Loucy (cell line): Measurements from ENCODE around the gene KCNJ12.

Experiments
- H2AFZ ChIP-seq: fragments of 200-600 bp; sonication (generic); 2 replicates; pipeline ENCODE4 v1.6.0; 2016; ENCODE audit warnings: antibody characterized with exemption, mild to moderate bottlenecking, low read length, moderate library complexity
- H3F3A ChIP-seq: fragments of 200-600 bp; 2 replicates; pipeline ENCODE4 v1.6.0; 2016; ENCODE audit warnings: antibody characterized with exemption, low read depth, mild to moderate bottlenecking
- H3K27me3 ChIP-seq: fragments of 200-600 bp; sonication (generic); 2 replicates; pipeline ENCODE4 v1.6.1; 2014; ENCODE audit warnings: low read length, mild to moderate bottlenecking; ENCODE audit not compliant: insufficient read depth, poor library complexity, severe bottlenecking
- H3K36me3 ChIP-seq: fragments of 200-600 bp; sonication (generic); 2 replicates; pipeline ENCODE4 v1.6.1; 2016; ENCODE audit warnings: low read length; ENCODE audit not compliant: insufficient read depth
- H3K4me1 ChIP-seq: fragments of 200-600 bp; sonication (generic); 2 replicates; pipeline ENCODE4 v1.5.1; 2014; ENCODE audit warnings: low read length, mild to moderate bottlenecking; ENCODE audit not compliant: insufficient read depth, poor library complexity, severe bottlenecking
- H3K4me2 ChIP-seq: fragments of 200-600 bp; sonication (generic); 2 replicates; pipeline ENCODE4 v1.6.0; 2014; ENCODE audit warnings: antibody characterized with exemption, low read length, low read depth, mild to moderate bottlenecking; ENCODE audit not compliant: poor library complexity, severe bottlenecking
- H3K4me3 ChIP-seq: fragments of 200-600 bp; sonication (generic); 2 replicates; pipeline ENCODE4 v1.5.1; 2014; ENCODE audit warnings: low read length, mild to moderate bottlenecking, mixed read lengths; ENCODE audit not compliant: poor library complexity, severe bottlenecking
- H3K79me2 ChIP-seq: fragments of 200-600 bp; sonication (generic); 2 replicates; pipeline ENCODE4 v1.6.1; 2014; ENCODE audit warnings: low read length; ENCODE audit not compliant: insufficient read depth
- H3K9ac ChIP-seq: fragments of 200-600 bp; sonication (generic); 2 replicates; pipeline ENCODE4 v1.6.0; 2014; ENCODE audit warnings: mild to moderate bottlenecking, low read depth, low read length, moderate library complexity; ENCODE audit not compliant: poor library complexity, severe bottlenecking
- H3K9me2 ChIP-seq: fragments of 200-600 bp; sonication (generic); replicated peaks from 2 replicates; pipeline ENCODE4 v1.6.1; 2016; ENCODE audit warnings: low read depth, low read length, mixed read lengths
- H3K9me3 ChIP-seq: fragments of 200-600 bp; sonication (generic); 2 replicates; pipeline ENCODE4 v1.6.1; 2014; ENCODE audit warnings: mild to moderate bottlenecking, antibody characterized with exemption, low read length, low read depth; ENCODE audit not compliant: insufficient read depth
- H4K20me1 ChIP-seq: fragments of 200-600 bp; sonication (generic); 2 replicates; pipeline ENCODE4 v1.6.0; 2014; ENCODE audit warnings: antibody characterized with exemption, low read length, mild to moderate bottlenecking; ENCODE audit not compliant: insufficient read depth, poor library complexity, severe bottlenecking
- EZH2phosphoT487 ChIP-seq: fragments of 200-600 bp; IDR thresholded peaks from 2 replicates; pipeline ENCODE4 v1.6.1; 2018; ENCODE audit warnings: antibody characterized with exemption, mild to moderate bottlenecking, moderate library complexity, borderline replicate concordance
- TF ChIP-seq, protein P1 (sequence below): fragments of 200-600 bp; sonication (generic); conservative IDR thresholded peaks from 2 replicates; pipeline ENCODE4 v1.5.1; 2014; ENCODE audit warnings: mild to moderate bottlenecking, antibody characterized with exemption, low read length

The KCNJ12 gene

DNA sequence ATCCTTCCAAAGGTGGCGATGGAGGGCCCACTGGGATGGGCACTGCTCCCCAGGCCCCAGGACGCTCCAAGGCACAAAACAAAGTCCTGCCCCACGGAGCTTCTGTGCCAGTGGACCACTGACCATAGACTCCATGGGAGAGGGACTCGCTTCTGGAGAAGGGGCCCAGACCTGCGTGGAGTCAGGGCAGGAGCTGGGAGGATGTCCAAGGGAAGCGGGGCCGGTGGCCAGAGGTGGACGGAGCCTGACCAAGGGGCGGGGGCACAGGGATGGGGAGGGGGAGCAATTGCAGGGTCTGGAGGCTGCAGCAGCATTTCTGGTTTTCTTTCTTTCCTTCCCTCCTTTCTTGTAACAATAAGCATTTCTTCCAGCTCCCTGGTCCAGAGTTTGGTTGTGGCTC lies 14.1 kb downstream of the KCNJ12 start:
- Histone ChIP-seq H3K9ac (no peak overlapping the region), H3K36me3 (no peaks in the 10 kb centered on the region), H3K79me2 (no peaks in the 10 kb centered on the region), H3K27me3 (no peaks in the 10 kb centered on the region), H3K4me1 (no peaks in the 10 kb centered on the region), H3K9me2 (no peaks in the 10 kb centered on the region), H3F3A (no peaks in the 10 kb centered on the region), H2AFZ (no peak overlapping the region), H4K20me1 (no peaks in the 10 kb centered on the region), H3K4me3 (no peak overlapping the region), H3K9me3 (no peaks in the 10 kb centered on the region), H3K4me2 (no peak overlapping the region)
- no peak for TF ChIP-seq EZH2phosphoT487
- TF ChIP-seq, protein P1, sequence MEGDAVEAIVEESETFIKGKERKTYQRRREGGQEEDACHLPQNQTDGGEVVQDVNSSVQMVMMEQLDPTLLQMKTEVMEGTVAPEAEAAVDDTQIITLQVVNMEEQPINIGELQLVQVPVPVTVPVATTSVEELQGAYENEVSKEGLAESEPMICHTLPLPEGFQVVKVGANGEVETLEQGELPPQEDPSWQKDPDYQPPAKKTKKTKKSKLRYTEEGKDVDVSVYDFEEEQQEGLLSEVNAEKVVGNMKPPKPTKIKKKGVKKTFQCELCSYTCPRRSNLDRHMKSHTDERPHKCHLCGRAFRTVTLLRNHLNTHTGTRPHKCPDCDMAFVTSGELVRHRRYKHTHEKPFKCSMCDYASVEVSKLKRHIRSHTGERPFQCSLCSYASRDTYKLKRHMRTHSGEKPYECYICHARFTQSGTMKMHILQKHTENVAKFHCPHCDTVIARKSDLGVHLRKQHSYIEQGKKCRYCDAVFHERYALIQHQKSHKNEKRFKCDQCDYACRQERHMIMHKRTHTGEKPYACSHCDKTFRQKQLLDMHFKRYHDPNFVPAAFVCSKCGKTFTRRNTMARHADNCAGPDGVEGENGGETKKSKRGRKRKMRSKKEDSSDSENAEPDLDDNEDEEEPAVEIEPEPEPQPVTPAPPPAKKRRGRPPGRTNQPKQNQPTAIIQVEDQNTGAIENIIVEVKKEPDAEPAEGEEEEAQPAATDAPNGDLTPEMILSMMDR: no peak

DNA sequence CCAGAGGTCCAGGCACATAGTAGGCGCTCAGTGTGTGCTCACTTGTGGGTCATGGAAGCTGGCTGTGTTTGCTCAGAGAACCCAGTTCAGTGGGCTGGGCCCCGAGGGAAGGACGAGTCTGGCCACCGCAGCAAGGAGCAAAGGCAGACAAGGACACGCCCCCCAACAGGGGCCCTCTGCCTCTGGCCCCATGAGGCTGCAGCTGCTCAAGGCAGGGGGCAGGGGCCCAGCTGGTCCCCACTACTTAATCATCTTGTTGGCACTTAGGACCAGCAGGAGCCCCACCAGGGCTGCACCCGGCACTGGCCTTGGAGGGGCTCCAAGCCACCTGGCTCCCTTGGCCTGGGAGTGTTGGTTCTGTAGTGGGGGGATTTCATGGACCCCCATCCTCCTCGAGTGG lies 16.1 kb downstream of the KCNJ12 start:
- Histone ChIP-seq H3K27me3 (no peaks in the 10 kb centered on the region), H3K36me3 (no peaks in the 10 kb centered on the region), H3K79me2 (no peaks in the 10 kb centered on the region), H3K9ac (no peak overlapping the region), H3K4me1 (no peaks in the 10 kb centered on the region), H3K4me2 (no peak overlapping the region), H3K9me3 (no peaks in the 10 kb centered on the region), H3K9me2 (no peaks in the 10 kb centered on the region), H2AFZ (no peak overlapping the region), H3K4me3 (no peak overlapping the region), H3F3A (no peaks in the 10 kb centered on the region), H4K20me1 (no peaks in the 10 kb centered on the region)
- TF ChIP-seq EZH2phosphoT487: no peak
- TF ChIP-seq, protein P1: no peak

DNA sequence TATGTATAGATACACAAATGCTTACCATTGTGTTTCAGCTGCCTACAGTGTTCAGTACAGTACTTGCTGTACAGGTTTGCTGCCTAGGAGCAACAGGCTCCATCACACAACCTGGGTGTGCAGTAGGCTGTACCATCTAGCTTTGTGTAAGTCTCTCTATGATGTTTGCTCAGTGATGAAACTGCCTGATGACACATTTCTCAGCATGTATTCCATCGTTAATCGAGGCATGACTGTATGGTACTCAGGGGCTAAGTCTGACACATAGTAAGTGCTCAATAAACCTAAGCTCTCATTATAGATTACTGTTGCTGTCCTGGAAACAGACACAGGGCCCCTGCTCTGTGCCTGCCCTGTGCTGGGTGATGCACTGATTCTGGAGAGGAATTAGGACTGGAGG lies 18.1 kb downstream of the KCNJ12 start:
- Histone ChIP-seq H3K9ac (no peak overlapping the region), H3K79me2 (no peaks in the 10 kb centered on the region), H3K4me3 (no peak overlapping the region), H3K4me2 (no peak overlapping the region), H3K27me3 (no peaks in the 10 kb centered on the region), H2AFZ (no peak overlapping the region), H3K36me3 (no peaks in the 10 kb centered on the region), H3F3A (no peaks in the 10 kb centered on the region), H3K9me2 (no peaks in the 10 kb centered on the region), H4K20me1 (no peaks in the 10 kb centered on the region), H3K9me3 (no peaks in the 10 kb centered on the region), H3K4me1 (no peaks in the 10 kb centered on the region)
- TF ChIP-seq, protein P1: no peak
- no peak for TF ChIP-seq EZH2phosphoT487
